LNCaP clone FGC (cell line): ENCODE measurements around the gene FANCD2.
A peak's percentile ranks its signal among the peaks of the same experiment; 100 is the strongest.
"Not testable (repeated sequence)": the region's sequence is repeated elsewhere in the genome, so short reads cannot be mapped to it uniquely, and the experiment has no call there.

Experiments used
- DNase-seq: peaks from one replicate; pipeline ENCODE4 v3.0.0-alpha.2; 2011; ENCODE audit warnings: low read depth
- H3K4me3 ChIP-seq: 2 replicates; pipeline ENCODE4 v1.5.1; 2011; ENCODE audit warnings: mild to moderate bottlenecking, low read depth, low read length, control low read depth
- CTCF ChIP-seq: IDR thresholded peaks from 2 replicates; pipeline ENCODE4 v1.5.1; 2012; ENCODE audit warnings: mild to moderate bottlenecking; ENCODE audit not compliant: control insufficient read depth, insufficient read depth; ENCODE audit errors: extremely low read depth

Gene FANCD2

GRCh38 chr3:10025205-10026083 lies 793 bp upstream of the FANCD2 start:
- H3K4me3 ChIP-seq, result peak overlapping the region; percentile 85
- TF ChIP-seq CTCF, result no peak
- DNase-seq, result no peak

- no peak overlapping the region for H3K4me3 ChIP-seq
- TF ChIP-seq CTCF, result no peak
- DNase-seq, result no peak
These were observed 14.8 kb downstream of the FANCD2 start for GRCh38 chr3:10041034-10041433.

- no peak overlapping the region for H3K4me3 ChIP-seq
- TF ChIP-seq CTCF, result no peak
- no peak for DNase-seq
These were observed 21.6 kb downstream of the FANCD2 start for GRCh38 chr3:10047876-10048275.

- not testable (repeated sequence) for H3K4me3 ChIP-seq, DNase-seq
These were observed 26.8 kb downstream of the FANCD2 start for GRCh38 chr3:10053054-10053453.

GRCh38 chr3:10055097-10055496 lies 28.9 kb downstream of the FANCD2 start:
- no peak for TF ChIP-seq CTCF
- H3K4me3 ChIP-seq, result no peak overlapping the region

GRCh38 chr3:10070077-10070476 lies 43.8 kb downstream of the FANCD2 start:
- not testable (repeated sequence) for H3K4me3 ChIP-seq, DNase-seq

More at GRCh38 chr3:10055097-10055496, 28.9 kb downstream of the FANCD2 start:
- no peak for DNase-seq

GRCh38 chr3:10074666-10075065 lies 48.4 kb downstream of the FANCD2 start:
- no peak overlapping the region for H3K4me3 ChIP-seq
- DNase-seq, result no peak
- TF ChIP-seq CTCF, result no peak

GRCh38 chr3:10081871-10082270 lies 55.6 kb downstream of the FANCD2 start:
- H3K4me3 ChIP-seq, result no peak overlapping the region
- DNase-seq, result no peak
- no peak for TF ChIP-seq CTCF
